Uterus (tissue), 4 donors: Measurements from ENCODE around the gene WAS. TPM values are rescaled to one million over a fixed set of nuclear protein-coding genes. Genes with fewer than 3 reads are reported as not detected.

Experiments
- DNase-seq, 2 donors: peaks; one replicate each; pipeline ENCODE4 v3.0.0-alpha.2; 2019 to 2020
- H3K27ac ChIP-seq, 2 donors: fragments of 200-600 bp; sonication (generic); 1 replicate in 1 of 2; 2 replicates in 1 of 2; pipeline ENCODE4 v1.5.1; 2016 to 2018
- H3K27me3 ChIP-seq, 2 donors: fragments of 200-600 bp; sonication (generic); one replicate each; pipeline ENCODE4 v1.5.1; 2018 to 2019; ENCODE audit warnings: control low read depth in 1 of 2
- H3K36me3 ChIP-seq, 2 donors: fragments of 200-600 bp; sonication (generic); one replicate each; pipeline ENCODE4 v1.5.1; 2019; ENCODE audit warnings: control low read depth in 1 of 2
- H3K4me1 ChIP-seq, 2 donors: fragments of 200-600 bp; sonication (generic); one replicate each; pipeline ENCODE4 v1.5.1; 2018 to 2019; ENCODE audit warnings: control low read depth in 1 of 2
- H3K4me3 ChIP-seq, 2 donors: fragments of 200-600 bp; sonication (generic); 1 replicate in 1 of 2; 2 replicates in 1 of 2; pipeline ENCODE4 v1.5.1; 2018 to 2019; ENCODE audit warnings: mild to moderate bottlenecking in 1 of 2
- H3K9me3 ChIP-seq, 2 donors: fragments of 200-600 bp; sonication (generic); one replicate each; pipeline ENCODE4 v1.5.1; 2019; ENCODE audit warnings: control low read depth in 1 of 2
- CTCF ChIP-seq, 4 experiments: fragments of 200-600 bp in 2 of 4; fragments of 450-650 bp in 2 of 4; sonication (generic) in 2 of 4; IDR thresholded peaks; one replicate each; pipeline ENCODE4 v1.5.1; 2016 to 2019; ENCODE audit warnings: antibody characterized with exemption in 4 of 4, mild to moderate bottlenecking in 2 of 4, moderate library complexity in 1 of 4
- POLR2A ChIP-seq, 2 donors: fragments of 450-650 bp; IDR thresholded peaks; one replicate each; pipeline ENCODE4 v1.6.1; 2016; ENCODE audit warnings: antibody characterized with exemption in 2 of 2, mild to moderate bottlenecking in 1 of 2, moderate library complexity in 1 of 2
- intact Hi-C: fragments of 100-400 bp; cut with DNase I; formaldehyde crosslinking; loops from one replicate; pipeline ENCODE4 v1.15.1; 2023; ENCODE audit warnings: low total_unique reads
- total RNA-seq, 4 donors: library from RNA; depleted of rRNA in 3 of 4; stranded (reverse); fragments of >200 nt in 3 of 4; gene quantifications; one replicate each; pipeline versions ENCODE4 v1.1.0 to v1.2.4, GENCODE V29; 2014 to 2023
- donor health status: DM: yes; HTN: yes; CAD: no.

The WAS gene
- total RNA-seq, 4 donors from 2014 or later = 1.2 to 20.7 (median 1.9) TPM; not detected in 1

GRCh38 chrX:48714573-48714972 lies 31.0 kb downstream of the WAS start:
- intact Hi-C loops = no loop called here
- Histone ChIP-seq H3K36me3 (no peaks in the 10 kb centered on the region), H3K27ac (no peak overlapping the region), H3K27me3 (no peaks in the 10 kb centered on the region), H3K4me1 (no peaks in the 10 kb centered on the region), H3K9me3 (no peaks in the 10 kb centered on the region), H3K4me3 (no peak overlapping the region)
- no peak for TF ChIP-seq CTCF (IDR thresholded peaks at IDR 0.05)
- TF ChIP-seq POLR2A (IDR thresholded peaks at IDR 0.05) = no peak
- no peak for DNase-seq

GRCh38 chrX:48715072-48715471 lies 31.5 kb downstream of the WAS start:
- no peak overlapping the region for H3K27ac ChIP-seq
- no peak overlapping the region for H3K4me3 ChIP-seq
- TF ChIP-seq CTCF (IDR thresholded peaks at IDR 0.05) (no peak), POLR2A (IDR thresholded peaks at IDR 0.05) (no peak)
- no peaks in the 10 kb centered on the region for H3K27me3 ChIP-seq
- DNase-seq = no peak
- no peaks in the 10 kb centered on the region for H3K9me3 ChIP-seq
- intact Hi-C loops = no loop called here
- H3K4me1 ChIP-seq = no peaks in the 10 kb centered on the region
- no peaks in the 10 kb centered on the region for H3K36me3 ChIP-seq

GRCh38 chrX:48715876-48716502 lies 32.4 kb downstream of the WAS start:
- no peak for DNase-seq
- no peaks in the 10 kb centered on the region for H3K4me1 ChIP-seq
- no peaks in the 10 kb centered on the region for H3K27me3 ChIP-seq
- H3K4me3 ChIP-seq = no peak overlapping the region
- H3K27ac ChIP-seq = no peak overlapping the region
- TF ChIP-seq CTCF (IDR thresholded peaks at IDR 0.05) = no peak
- H3K9me3 ChIP-seq = no peaks in the 10 kb centered on the region
- H3K36me3 ChIP-seq = no peaks in the 10 kb centered on the region
- intact Hi-C loops = no loop called here

DNA sequence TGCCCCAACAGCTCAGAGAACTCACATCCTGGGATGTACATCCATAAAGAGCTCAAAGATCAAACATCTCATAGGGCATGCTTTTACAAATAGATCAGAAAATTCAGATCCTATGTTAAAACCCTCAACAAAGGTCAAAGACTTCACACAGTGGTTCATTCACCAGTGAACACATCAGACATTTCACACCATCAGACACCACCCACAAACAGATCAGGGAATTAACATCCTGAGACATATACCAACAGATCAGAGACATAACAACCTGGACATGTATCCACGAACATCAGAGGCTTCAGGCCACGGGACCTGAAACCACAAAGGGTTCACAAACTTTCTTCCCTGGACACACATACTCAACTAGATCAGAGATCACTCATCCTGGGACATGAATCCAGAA lies 36.4 kb downstream of the WAS start:
- intact Hi-C loops = no loop called here
- H3K27ac ChIP-seq = no peak overlapping the region
- H3K27me3 ChIP-seq = no peaks in the 10 kb centered on the region
- H3K36me3 ChIP-seq = no peaks in the 10 kb centered on the region
- no peaks in the 10 kb centered on the region for H3K9me3 ChIP-seq
- DNase-seq = no peak
- no peak overlapping the region for H3K4me3 ChIP-seq
- TF ChIP-seq POLR2A (IDR thresholded peaks at IDR 0.05) = no peak
- TF ChIP-seq CTCF (IDR thresholded peaks at IDR 0.05) = no peak
- no peaks in the 10 kb centered on the region for H3K4me1 ChIP-seq

DNA sequence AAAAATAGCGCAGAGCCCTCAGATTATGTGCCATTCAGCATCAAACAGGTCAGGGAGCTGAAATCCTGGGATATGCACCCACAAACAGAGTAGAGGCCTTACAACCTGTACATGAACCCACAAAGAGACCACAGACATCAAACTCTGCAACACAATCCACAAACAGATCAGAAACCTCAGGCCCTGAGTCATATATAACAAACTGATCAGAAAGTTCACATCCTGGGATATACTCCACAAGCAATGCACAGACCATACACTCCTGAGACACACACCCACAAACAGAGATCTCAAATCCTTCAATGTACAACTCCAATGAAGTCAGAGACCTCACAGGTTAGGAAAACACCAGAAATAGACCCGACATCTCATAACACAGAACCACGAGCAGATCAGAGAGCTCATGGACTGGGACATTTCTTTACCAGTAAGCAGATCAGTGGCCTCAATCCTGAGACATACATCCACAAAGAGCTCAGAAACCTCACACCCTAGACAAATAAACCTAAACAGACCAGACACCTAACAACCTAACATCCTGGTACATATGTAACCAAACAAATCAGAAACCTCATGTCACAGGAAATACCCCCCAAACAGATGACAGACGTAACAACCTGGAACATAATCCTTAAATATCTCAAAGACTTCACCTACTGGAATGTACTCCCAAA lies 37.1 kb downstream of the WAS start:
- Histone ChIP-seq H3K4me3 (no peak overlapping the region), H3K9me3 (no peaks in the 10 kb centered on the region), H3K4me1 (no peaks in the 10 kb centered on the region), H3K27me3 (no peaks in the 10 kb centered on the region), H3K36me3 (no peaks in the 10 kb centered on the region), H3K27ac (no peak overlapping the region)
- DNase-seq = no peak
- intact Hi-C loops = no loop called here
- TF ChIP-seq POLR2A (IDR thresholded peaks at IDR 0.05) (no peak), CTCF (IDR thresholded peaks at IDR 0.05) (no peak)
